CD14-positive monocyte (primary cell): ENCODE measurements around the gene OR4D11. TPM values are rescaled to one million over a fixed set of nuclear protein-coding genes. Genes with fewer than 3 reads are reported as not detected.

Experiments used
- DNase-seq, 3 donors: peaks; one replicate each; pipeline ENCODE4 v3.0.0-alpha.2; 2011 to 2022
- H2AFZ ChIP-seq: 2 replicates; pipeline ENCODE4 v1.6.0; 2012; ENCODE audit warnings: mild to moderate bottlenecking, low read depth, low read length, inconsistent platforms; ENCODE audit not compliant: insufficient read depth, poor library complexity, severe bottlenecking
- H3K27ac ChIP-seq, 2 donors: 1 replicate in 1 of 2; 2 replicates in 1 of 2; pipeline ENCODE4 v1.5.1; 2012 to 2013; ENCODE audit warnings: low read length in 2 of 2, control low read depth in 1 of 2, inconsistent platforms in 1 of 2, low read depth in 1 of 2, mild to moderate bottlenecking in 1 of 2
- H3K27me3 ChIP-seq, 2 donors: one replicate each; pipeline versions ENCODE4 v1.6.0 to v1.6.1; 2011 to 2013; ENCODE audit warnings: low read length in 2 of 2; ENCODE audit not compliant: control insufficient read depth in 2 of 2, insufficient read depth in 2 of 2
- H3K36me3 ChIP-seq, 2 donors: replicated peaks in 1 of 2; 1 replicate in 1 of 2; 2 replicates in 1 of 2; pipeline versions ENCODE4 v1.5.1 to v1.6.1; 2012 to 2013; ENCODE audit warnings: low read length in 2 of 2, control low read depth in 1 of 2, inconsistent platforms in 1 of 2, mild to moderate bottlenecking in 1 of 2; ENCODE audit not compliant: insufficient read depth in 2 of 2, control insufficient read depth in 1 of 2
- H3K4me1 ChIP-seq, 2 donors: 1 replicate in 1 of 2; 2 replicates in 1 of 2; pipeline versions ENCODE4 v1.5.1 to v1.6.1; 2012 to 2013; ENCODE audit warnings: low read length in 2 of 2, control low read depth in 1 of 2, inconsistent platforms in 1 of 2, mild to moderate bottlenecking in 1 of 2, moderate library complexity in 1 of 2; ENCODE audit not compliant: insufficient read depth in 2 of 2, control insufficient read depth in 1 of 2
- H3K4me2 ChIP-seq: replicated peaks from 2 replicates; pipeline ENCODE3; 2012; ENCODE audit warnings: low read length, moderate library complexity, mild to moderate bottlenecking; ENCODE audit not compliant: poor library complexity, severe bottlenecking; ENCODE audit errors: extremely low read depth
- H3K4me3 ChIP-seq, 3 experiments: fragments of 200-600 bp in 1 of 3; sonication (generic) in 1 of 3; replicated peaks in 1 of 3; 1 replicate in 2 of 3; 2 replicates in 1 of 3; pipeline ENCODE4 v1.5.1; 2011 to 2013; ENCODE audit warnings: low read length in 3 of 3, mild to moderate bottlenecking in 3 of 3, control low read depth in 2 of 3, low read depth in 2 of 3, inconsistent platforms in 1 of 3, moderate library complexity in 1 of 3
- H3K79me2 ChIP-seq: 2 replicates; pipeline ENCODE4 v1.6.0; 2012; ENCODE audit warnings: mild to moderate bottlenecking, control low read depth, inconsistent platforms, low read length, moderate library complexity; ENCODE audit not compliant: insufficient read depth
- H3K9ac ChIP-seq: 2 replicates; pipeline ENCODE4 v1.6.0; 2017; ENCODE audit warnings: low read length, mild to moderate bottlenecking; ENCODE audit not compliant: insufficient read depth, poor library complexity, severe bottlenecking
- H3K9me3 ChIP-seq, 2 donors: replicated peaks in 1 of 2; 1 replicate in 1 of 2; 2 replicates in 1 of 2; pipeline versions ENCODE4 v1.5.1 to v1.6.1; 2012 to 2013; ENCODE audit warnings: low read length in 2 of 2, control low read depth in 1 of 2; ENCODE audit not compliant: control insufficient read depth in 1 of 2, insufficient read depth in 1 of 2
- H4K20me1 ChIP-seq: 2 replicates; pipeline ENCODE4 v1.6.0; 2012; ENCODE audit warnings: mild to moderate bottlenecking, low read length, control low read depth, moderate library complexity; ENCODE audit not compliant: insufficient read depth
- H3K27ac Mint-ChIP-seq, 7 donors: one replicate each; pipeline ENCODE4 v1.8.0; 2020; ENCODE audit warnings: mild to moderate bottlenecking in 7 of 7, mixed read lengths in 7 of 7, moderate library complexity in 6 of 7, inconsistent platforms in 2 of 7
- H3K27me3 Mint-ChIP-seq, 3 donors: one replicate each; pipeline ENCODE4 v1.8.0; 2021 to 2022; ENCODE audit warnings: low read depth in 3 of 3, mild to moderate bottlenecking in 3 of 3, mixed read lengths in 3 of 3, moderate library complexity in 3 of 3, inconsistent platforms in 1 of 3
- H3K36me3 Mint-ChIP-seq, 2 donors: one replicate each; pipeline ENCODE4 v1.8.0; 2020; ENCODE audit warnings: mixed read lengths in 2 of 2, inconsistent platforms in 1 of 2, mild to moderate bottlenecking in 1 of 2
- H3K4me1 Mint-ChIP-seq: one replicate; pipeline ENCODE4 v1.8.0; 2020; ENCODE audit warnings: mild to moderate bottlenecking, mixed read lengths
- H3K4me3 Mint-ChIP-seq, 2 donors: one replicate each; pipeline ENCODE4 v1.8.0; 2020; ENCODE audit warnings: mild to moderate bottlenecking in 2 of 2, mixed read lengths in 2 of 2, moderate library complexity in 1 of 2
- H3K9me3 Mint-ChIP-seq, 7 donors: one replicate each; pipeline ENCODE4 v1.8.0; 2020 to 2022; ENCODE audit warnings: mixed read lengths in 7 of 7, mild to moderate bottlenecking in 6 of 7, moderate library complexity in 6 of 7, inconsistent platforms in 2 of 7
- CTCF ChIP-seq: fragments of 200-600 bp; IDR thresholded peaks from one replicate; pipeline ENCODE4 v1.8.0; 2022; ENCODE audit warnings: antibody characterized with exemption, mild to moderate bottlenecking
- WGBS: methylation state at CpG from one replicate; pipeline ENCODE4 v1.1.5; 2013; ENCODE audit warnings: missing lambda C conversion rate; ENCODE audit not compliant: insufficient coverage; 5-methylcytosine and 5-hydroxymethylcytosine counted together
- intact Hi-C, 2 donors: fragments of 100-400 bp; cut with micrococcal nuclease; formaldehyde crosslinking; loops; one replicate each; pipeline versions ENCODE4 v1.15.0 to v1.15.1; 2023
- polyA plus RNA-seq, 3 donors: library from polyadenylated mRNA; depleted of rRNA in 1 of 3; unstranded in 2 of 3; stranded (reverse) in 1 of 3; fragments of 300-500 nt in 2 of 3; fragments of >200 nt in 1 of 3; fragmentation: Illumina TruSeq in 2 of 3; gene quantifications; 1 replicate in 2 of 3; 2 replicates in 1 of 3; pipeline ENCODE4 v1.2.3, GENCODE V29; 2012 to 2021

Gene OR4D11
- polyA plus RNA-seq, 3 donors = not detected

- Histone ChIP-seq H3K79me2 (no peaks in the 10 kb centered on the region), H3K4me3 (no peak overlapping the region), H3K9me3 (no peaks in the 10 kb centered on the region), H3K27ac (no peak overlapping the region), H4K20me1 (no peaks in the 10 kb centered on the region), H2AFZ (no peak overlapping the region), H3K9ac (no peak overlapping the region), H3K36me3 (no peaks in the 10 kb centered on the region), H3K4me2 (no peak overlapping the region), H3K4me1 (no peaks in the 10 kb centered on the region), H3K27me3 (no peaks in the 10 kb centered on the region)
- 100% methylated on average over 1 of the region's 7 CpGs for WGBS
- Mint-ChIP-seq H3K4me3 (no peak overlapping the region), H3K9me3 (peaks cover 0 to 1% (median 0%) of the 10 kb centered on the region in 7 donors), H3K27ac (no peak overlapping the region), H3K36me3 (no peaks in the 10 kb centered on the region), H3K4me1 (no peaks in the 10 kb centered on the region), H3K27me3 (peaks cover 0 to 4% (median 2%) of the 10 kb centered on the region in 3 donors)
- TF ChIP-seq CTCF = no peak
- no peak for DNase-seq
- intact Hi-C loops = no loop called here
Observed at GRCh38 chr11:59528711-59529110, 25.3 kb downstream of the OR4D11 start.

- peaks cover 0 to 1% (median 0%) of the 10 kb centered on the region in 7 donors for H3K9me3 Mint-ChIP-seq
- H3K4me1 Mint-ChIP-seq = peaks cover 8% of the 10 kb centered on the region
- Histone ChIP-seq H3K36me3 (no peaks in the 10 kb centered on the region), H3K4me2 (no peak overlapping the region), H4K20me1 (no peaks in the 10 kb centered on the region), H3K27me3 (no peaks in the 10 kb centered on the region), H3K4me3 (no peak overlapping the region), H2AFZ (no peak overlapping the region), H3K4me1 (peaks cover 5 to 8% of the 10 kb centered on the region in 2 donors), H3K79me2 (no peaks in the 10 kb centered on the region), H3K9ac (no peak overlapping the region), H3K27ac (no peak overlapping the region), H3K9me3 (no peaks in the 10 kb centered on the region)
- no CpG with 5 or more reads among the region's 2 CpGs for WGBS
- no peak for TF ChIP-seq CTCF
- peaks cover 0 to 5% (median 2%) of the 10 kb centered on the region in 3 donors for H3K27me3 Mint-ChIP-seq
- DNase-seq = no peak
- H3K36me3 Mint-ChIP-seq = no peaks in the 10 kb centered on the region
- no peak overlapping the region for H3K27ac Mint-ChIP-seq
- no peak overlapping the region for H3K4me3 Mint-ChIP-seq
- intact Hi-C loops = no loop called here
Observed at GRCh38 chr11:59532620-59533019, 29.2 kb downstream of the OR4D11 start.
